ENCODE measurements around the gene HS3ST4. TPM values are rescaled to one million over a fixed set of nuclear protein-coding genes. Genes with fewer than 3 reads are reported as not detected.

Gene HS3ST4
- total RNA-seq, 4 donors from 2014 or later, result not detected

GRCh38 chr16:25730396-25730795 is 38.6 kb downstream of the HS3ST4 start:
- DNase-seq (ENCODE audit: low spot score), result no peak
- ATAC-seq (ENCODE audit: low FRiP score), result no peak
- TF ChIP-seq CTCF (IDR thresholded peaks at IDR 0.05), result no peak

GRCh38 chr16:25734430-25735385 is 42.9 kb downstream of the HS3ST4 start:
- TF ChIP-seq CTCF (IDR thresholded peaks at IDR 0.05), result no peak
- no peak for ATAC-seq (ENCODE audit: low FRiP score)
- no peak for DNase-seq (ENCODE audit: low spot score)

- no peak for TF ChIP-seq CTCF (IDR thresholded peaks at IDR 0.05)
- ATAC-seq (ENCODE audit: low FRiP score) (no peak), DNase-seq (ENCODE audit: low spot score) (no peak)
Observed at GRCh38 chr16:25735645-25736044, 43.9 kb downstream of the HS3ST4 start.

GRCh38 chr16:25747160-25747758 is 55.5 kb downstream of the HS3ST4 start:
- no peak for TF ChIP-seq CTCF (IDR thresholded peaks at IDR 0.05)
- DNase-seq (ENCODE audit: low spot score) (no peak), ATAC-seq (ENCODE audit: low FRiP score) (no peak)

- no peak for TF ChIP-seq CTCF (IDR thresholded peaks at IDR 0.05)
- ATAC-seq (ENCODE audit: low FRiP score), result no peak
Observed at GRCh38 chr16:25748092-25748654, 56.4 kb downstream of the HS3ST4 start.

GRCh38 chr16:25750488-25751216 is 58.9 kb downstream of the HS3ST4 start:
- DNase-seq (ENCODE audit: low spot score) (no peak), ATAC-seq (ENCODE audit: low FRiP score) (no peak)
- no peak for TF ChIP-seq CTCF (IDR thresholded peaks at IDR 0.05)

More at GRCh38 chr16:25748092-25748654, 56.4 kb downstream of the HS3ST4 start:
- DNase-seq (ENCODE audit: low spot score), result no peak

Data from omental fat pad (tissue), 4 donors.